NCI-H1930 (cell line): ENCODE data around the gene NOC2L.
"Not testable (repeated sequence)": the region's sequence is repeated elsewhere in the genome, so short reads cannot be mapped to it uniquely, and the experiment has no call there.

ENCODE experiments used
- DNase-seq, 2 experiments: peaks; one replicate each; lab custom pipeline; 2025; lab: John Stamatoyannopoulos, UW

The NOC2L gene

GRCh38 chr1:993379-993995, 34.4 kb upstream of the NOC2L start:
- no peak for DNase-seq

DNA sequence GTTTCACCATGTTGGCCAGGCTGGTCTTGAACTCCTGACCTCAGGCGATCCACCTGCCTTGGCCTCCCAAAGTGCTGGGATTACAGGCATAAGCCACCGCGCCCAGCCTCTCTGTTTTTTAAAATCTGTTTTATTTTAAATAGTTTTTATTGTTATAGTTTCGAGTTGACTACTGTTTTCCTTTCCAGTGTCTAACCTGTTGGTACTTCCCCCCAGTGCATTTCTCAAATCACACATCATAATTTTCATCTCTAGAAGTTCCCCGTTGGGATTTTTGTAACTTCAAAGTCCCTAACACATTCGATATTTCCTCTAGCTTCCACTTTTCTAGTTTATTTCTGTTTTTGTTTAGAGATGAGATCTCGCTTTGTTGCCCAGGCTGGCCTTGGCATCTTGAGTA, 33.3 kb upstream of the NOC2L start:
- DNase-seq, result no peak

DNA sequence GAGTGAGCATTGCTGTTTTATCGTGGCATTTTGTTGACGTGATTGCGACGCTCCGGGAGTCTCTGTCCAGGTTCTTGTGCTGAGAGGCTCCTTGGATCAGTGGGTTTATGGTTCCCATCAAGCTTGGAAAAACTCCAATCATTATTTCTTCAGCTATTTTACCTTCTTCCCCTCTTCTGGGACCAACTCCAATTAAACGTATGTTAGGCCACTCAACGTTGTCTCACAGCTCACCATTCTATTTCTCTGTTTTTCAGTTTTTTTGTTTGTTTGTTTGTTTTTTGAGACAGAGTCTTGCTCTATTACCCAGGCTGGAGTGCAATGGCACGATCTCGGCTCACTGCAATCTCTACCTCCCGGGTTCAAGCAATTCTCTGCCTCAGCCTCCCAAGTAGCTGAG, 32.8 kb upstream of the NOC2L start:
- DNase-seq, result no peak

GRCh38 chr1:991275-991674, 32.2 kb upstream of the NOC2L start:
- DNase-seq, result not testable (repeated sequence)

GRCh38 chr1:988061-988460, 29.0 kb upstream of the NOC2L start:
- DNase-seq, result not testable (repeated sequence)

DNA sequence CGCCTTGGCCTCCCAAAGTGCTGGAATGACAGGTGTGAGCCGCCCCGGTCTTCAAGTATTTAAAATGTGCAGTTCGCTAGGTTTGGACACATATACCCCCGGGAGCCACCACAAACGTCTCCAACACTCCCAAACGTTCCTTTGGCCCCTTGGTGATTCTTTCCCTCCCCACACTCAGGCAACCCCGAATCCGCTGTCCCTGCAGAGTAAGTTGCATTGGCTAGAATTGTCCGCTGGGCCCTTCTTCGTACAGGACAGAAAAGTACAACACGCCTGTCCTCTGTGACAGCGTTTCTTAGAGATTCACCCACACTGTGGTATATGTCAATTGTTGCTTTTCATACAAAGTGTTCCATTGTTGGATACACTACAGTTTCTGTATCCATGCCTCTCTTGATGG, 26.1 kb upstream of the NOC2L start:
- DNase-seq, result no peak

GRCh38 chr1:984476-984814, 25.4 kb upstream of the NOC2L start:
- DNase-seq, result no peak

- peak in 1 of 2 experiments; percentile 46 for DNase-seq
These were observed 24.9 kb upstream of the NOC2L start for GRCh38 chr1:983798-984475.

DNA sequence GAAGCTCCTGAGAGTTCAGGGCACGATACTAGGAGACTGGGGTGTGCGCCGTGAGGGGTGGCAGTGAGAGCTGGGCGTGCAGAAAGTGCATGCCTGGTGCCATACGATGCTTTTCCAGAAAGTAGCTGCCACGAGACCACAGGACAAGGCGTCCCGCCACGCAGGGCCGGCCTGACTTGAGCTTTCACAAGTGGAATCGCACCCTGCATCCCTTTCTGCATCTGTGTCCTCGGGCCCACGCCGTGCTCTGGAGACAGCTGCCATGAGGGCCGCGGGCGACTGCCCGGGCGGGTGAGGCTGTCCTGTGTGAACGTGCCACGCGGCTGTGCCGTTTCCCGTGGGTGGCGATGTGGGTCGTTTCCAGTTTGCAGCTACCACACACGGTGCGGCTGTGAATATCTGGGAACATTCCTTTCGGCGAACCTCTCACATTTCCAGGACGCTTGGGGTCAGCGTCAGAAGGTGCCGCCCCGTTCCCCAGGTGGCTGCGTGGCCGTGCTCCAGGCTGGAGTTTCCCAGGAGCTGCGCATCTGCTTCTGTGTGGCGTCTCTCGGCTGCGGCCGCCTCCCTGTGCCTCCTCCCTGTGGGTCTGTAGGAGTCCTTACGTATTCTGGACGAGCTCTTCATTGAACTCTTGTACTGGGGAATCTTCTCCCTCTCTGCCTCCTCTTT, 23.8 kb upstream of the NOC2L start:
- no peak for DNase-seq

DNA sequence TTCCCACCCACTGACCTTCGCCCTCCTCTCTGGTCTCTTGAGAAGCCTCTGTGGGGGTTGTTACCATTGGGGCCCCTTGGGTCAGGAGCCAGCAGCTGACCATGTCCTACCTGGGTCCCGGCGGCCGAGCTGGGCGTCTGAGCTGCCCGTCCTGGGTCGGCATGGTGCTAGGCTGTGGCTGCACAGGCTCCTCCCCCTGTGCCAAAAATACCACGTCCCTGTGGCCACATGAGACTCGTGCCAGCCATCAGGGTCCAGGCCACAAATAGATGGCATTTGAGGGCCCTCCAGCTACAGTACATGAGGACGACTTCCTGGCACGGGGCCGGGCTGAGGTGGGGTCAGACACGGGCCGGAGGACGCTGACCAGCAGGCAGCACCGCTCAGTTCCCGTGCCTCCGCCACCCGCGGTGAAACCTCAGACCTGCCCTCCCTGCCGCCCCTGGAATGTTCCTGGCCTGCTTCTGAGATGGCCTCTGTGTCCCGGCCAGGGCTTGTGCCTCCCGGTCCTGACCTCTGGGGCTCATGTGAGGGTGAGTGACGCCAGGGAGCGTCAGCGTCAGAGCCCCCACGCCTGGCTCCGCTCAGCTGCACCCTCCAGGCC, 23.0 kb upstream of the NOC2L start, which contains the start of gene PERM1:
Gene PERM1 (minus strand): TSS at position 139 of the 604 bp plus-strand sequence. CDS start 1,064 bp downstream, outside the sequence.
- no peak for DNase-seq

GRCh38 chr1:981491-981954, 22.5 kb upstream of the NOC2L start:
- DNase-seq, result no peak

- DNase-seq, result no peak
These were observed 21.7 kb upstream of the NOC2L start for GRCh38 chr1:980602-981395.

- no peak for DNase-seq
These were observed 21.1 kb upstream of the NOC2L start for GRCh38 chr1:980137-980571.

GRCh38 chr1:979744-980072, 20.7 kb upstream of the NOC2L start:
- DNase-seq, result no peak

GRCh38 chr1:978835-979743, 20.0 kb upstream of the NOC2L start:
- DNase-seq, result no peak

GRCh38 chr1:978069-978834, 19.2 kb upstream of the NOC2L start:
- DNase-seq, result no peak

- not testable (repeated sequence) for DNase-seq
These were observed 17.7 kb upstream of the NOC2L start for GRCh38 chr1:976791-977190.

GRCh38 chr1:975896-976683, 17.0 kb upstream of the NOC2L start:
- DNase-seq, result peak; percentile 72 to 80

- no peak for DNase-seq
These were observed 16.3 kb upstream of the NOC2L start for GRCh38 chr1:975365-975764.
